ENCODE data around the gene OR6A2. TPM values are rescaled to one million over a fixed set of nuclear protein-coding genes. Genes with fewer than 3 reads are reported as not detected.

OR6A2 gene
- total and polyA plus RNA-seq, 2 experiments from 2014 or later, result 0.20 TPM; not detected in 1

GRCh38 chr11:6818967-6819366 lies 19.5 kb upstream of the OR6A2 start:
- TF ChIP-seq EZH2 (IDR thresholded peaks at IDR 0.05; ENCODE audit: borderline replicate concordance) (no peak), EZH2phosphoT487 (IDR thresholded peaks at IDR 0.05; ENCODE audit: low read depth, severe bottlenecking, unreplicated experiment) (no peak), CTCF (IDR thresholded peaks at IDR 0.05; ENCODE audit: poor library complexity) (no peak)
- Histone ChIP-seq H4K20me1 (ENCODE audit: insufficient read depth, poor library complexity, severe bottlenecking) (no peaks in the 10 kb centered on the region), H3K36me3 (replicated peaks; ENCODE audit: insufficient read depth, low read depth) (no peaks in the 10 kb centered on the region), H3K4me3 (no peak overlapping the region), H3K27me3 (no peaks in the 10 kb centered on the region), H3K9me2 (replicated peaks; ENCODE audit: insufficient read depth) (no peaks in the 10 kb centered on the region), H3K9me3 (ENCODE audit: low read depth) (no peaks in the 10 kb centered on the region), H3K79me2 (no peaks in the 10 kb centered on the region), H3K4me1 (ENCODE audit: insufficient read depth) (no peaks in the 10 kb centered on the region), H3K27ac (no peak overlapping the region), H2AFZ (no peak overlapping the region), H3K4me2 (no peak overlapping the region)
- 91% methylated on average over 5 of the region's 5 CpGs for WGBS (ENCODE audit: low lambda C conversion rate, missing lambda C conversion rate)
- DNase-seq (ENCODE audit: low spot score), result no peak

GRCh38 chr11:6817694-6818093 lies 18.2 kb upstream of the OR6A2 start:
- Histone ChIP-seq H3K4me3 (no peak overlapping the region), H3K36me3 (replicated peaks; ENCODE audit: insufficient read depth, low read depth) (no peaks in the 10 kb centered on the region), H3K4me1 (ENCODE audit: insufficient read depth) (no peaks in the 10 kb centered on the region), H2AFZ (no peak overlapping the region), H3K79me2 (no peaks in the 10 kb centered on the region), H3K27me3 (no peaks in the 10 kb centered on the region), H4K20me1 (ENCODE audit: insufficient read depth, poor library complexity, severe bottlenecking) (no peaks in the 10 kb centered on the region), H3K9me3 (ENCODE audit: low read depth) (no peaks in the 10 kb centered on the region), H3K9me2 (replicated peaks; ENCODE audit: insufficient read depth) (no peaks in the 10 kb centered on the region), H3K27ac (no peak overlapping the region), H3K4me2 (no peak overlapping the region)
- no peak for DNase-seq (ENCODE audit: low spot score)
- 52% methylated on average over 1 of the region's 1 CpG for WGBS (ENCODE audit: low lambda C conversion rate, missing lambda C conversion rate)
- TF ChIP-seq CTCF (IDR thresholded peaks at IDR 0.05; ENCODE audit: poor library complexity) (no peak), EZH2 (IDR thresholded peaks at IDR 0.05; ENCODE audit: borderline replicate concordance) (no peak), EZH2phosphoT487 (IDR thresholded peaks at IDR 0.05; ENCODE audit: low read depth, severe bottlenecking, unreplicated experiment) (no peak)

GRCh38 chr11:6813656-6814055 lies 14.2 kb upstream of the OR6A2 start:
- no peaks in the 10 kb centered on the region for H3K27me3 ChIP-seq
- H3K36me3 ChIP-seq (replicated peaks; ENCODE audit: insufficient read depth, low read depth), result no peaks in the 10 kb centered on the region
- no peak overlapping the region for H3K27ac ChIP-seq
- H3K4me2 ChIP-seq, result no peak overlapping the region
- 78% methylated on average over 2 of the region's 2 CpGs for WGBS (ENCODE audit: low lambda C conversion rate, missing lambda C conversion rate)
- TF ChIP-seq EZH2 (IDR thresholded peaks at IDR 0.05; ENCODE audit: borderline replicate concordance), result no peak
- no peak for TF ChIP-seq CTCF (IDR thresholded peaks at IDR 0.05; ENCODE audit: poor library complexity)
- no peak for TF ChIP-seq EZH2phosphoT487 (IDR thresholded peaks at IDR 0.05; ENCODE audit: low read depth, severe bottlenecking, unreplicated experiment)
- H3K4me3 ChIP-seq, result no peak overlapping the region
- H3K9me3 ChIP-seq (ENCODE audit: low read depth), result no peaks in the 10 kb centered on the region
- H3K79me2 ChIP-seq, result no peaks in the 10 kb centered on the region
- no peaks in the 10 kb centered on the region for H3K4me1 ChIP-seq (ENCODE audit: insufficient read depth)
- no peak overlapping the region for H2AFZ ChIP-seq
- no peaks in the 10 kb centered on the region for H3K9me2 ChIP-seq (replicated peaks; ENCODE audit: insufficient read depth)
- DNase-seq (ENCODE audit: low spot score), result no peak
- no peaks in the 10 kb centered on the region for H4K20me1 ChIP-seq (ENCODE audit: insufficient read depth, poor library complexity, severe bottlenecking)
